GM12891 (cell line): ENCODE data around the gene MAN1A1.

Source experiments
- PAX5 ChIP-seq: IDR thresholded peaks from 2 replicates; pipeline ENCODE4 v1.6.1; 2011; ENCODE audit warnings: low read length, moderate library complexity, mild to moderate bottlenecking; ENCODE audit not compliant: insufficient read depth, severe bottlenecking
- POLR2A ChIP-seq: IDR thresholded peaks from 2 replicates; pipeline ENCODE4 v1.6.1; 2011; ENCODE audit warnings: low read depth, low read length, control low read depth
- POU2F2 ChIP-seq: IDR thresholded peaks from 2 replicates; pipeline ENCODE4 v1.6.1; 2011; ENCODE audit warnings: low read depth, mild to moderate bottlenecking, control low read depth, low read length, moderate library complexity
- SPI1 ChIP-seq: IDR thresholded peaks from 2 replicates; pipeline ENCODE4 v1.6.1; 2011; ENCODE audit warnings: low read depth, low read length, control low read depth
- TAF1 ChIP-seq: IDR thresholded peaks from 2 replicates; pipeline ENCODE4 v1.6.1; 2011; ENCODE audit warnings: low read depth, low read length, control low read depth

DNA sequence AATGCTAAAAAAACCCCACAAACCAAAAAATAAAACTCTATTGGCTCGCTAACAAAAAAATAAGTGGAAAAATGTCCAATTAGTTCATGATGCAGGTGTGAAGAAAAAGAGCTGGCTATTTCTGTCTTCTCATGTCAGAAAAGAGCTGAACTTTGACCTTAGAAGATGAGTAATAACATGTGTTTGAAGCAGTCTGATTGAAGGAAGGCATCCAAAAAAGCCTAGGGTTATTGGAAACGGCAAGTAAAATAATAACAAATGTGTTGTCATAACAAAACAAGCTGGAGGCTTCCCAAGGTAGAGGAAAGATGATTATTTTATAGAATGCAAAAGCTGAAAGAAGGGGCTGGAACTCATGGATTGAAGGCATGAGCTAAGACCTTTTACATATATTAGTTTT, 176.7 kb downstream of the MAN1A1 start:
- no peak for TF ChIP-seq TAF1
- TF ChIP-seq POLR2A, result no peak
- TF ChIP-seq PAX5, result no peak
- no peak for TF ChIP-seq POU2F2
- no peak for TF ChIP-seq SPI1
